GM21825 (cell line): ENCODE measurements around the gene CTSF.
A peak's percentile ranks its signal among the peaks of the same experiment; 100 is the strongest.
"Not testable (repeated sequence)": the region's sequence is repeated elsewhere in the genome, so short reads cannot be mapped to it uniquely, and the experiment has no call there.

ENCODE experiments used
- ATAC-seq: cut with Tn5 transposase; IDR thresholded peaks from one replicate; pipeline ENCODE4 v1.9.1; 2021; ENCODE audit warnings: mild to moderate bottlenecking, moderate library complexity; ENCODE audit not compliant: unreplicated experiment

Gene CTSF

DNA sequence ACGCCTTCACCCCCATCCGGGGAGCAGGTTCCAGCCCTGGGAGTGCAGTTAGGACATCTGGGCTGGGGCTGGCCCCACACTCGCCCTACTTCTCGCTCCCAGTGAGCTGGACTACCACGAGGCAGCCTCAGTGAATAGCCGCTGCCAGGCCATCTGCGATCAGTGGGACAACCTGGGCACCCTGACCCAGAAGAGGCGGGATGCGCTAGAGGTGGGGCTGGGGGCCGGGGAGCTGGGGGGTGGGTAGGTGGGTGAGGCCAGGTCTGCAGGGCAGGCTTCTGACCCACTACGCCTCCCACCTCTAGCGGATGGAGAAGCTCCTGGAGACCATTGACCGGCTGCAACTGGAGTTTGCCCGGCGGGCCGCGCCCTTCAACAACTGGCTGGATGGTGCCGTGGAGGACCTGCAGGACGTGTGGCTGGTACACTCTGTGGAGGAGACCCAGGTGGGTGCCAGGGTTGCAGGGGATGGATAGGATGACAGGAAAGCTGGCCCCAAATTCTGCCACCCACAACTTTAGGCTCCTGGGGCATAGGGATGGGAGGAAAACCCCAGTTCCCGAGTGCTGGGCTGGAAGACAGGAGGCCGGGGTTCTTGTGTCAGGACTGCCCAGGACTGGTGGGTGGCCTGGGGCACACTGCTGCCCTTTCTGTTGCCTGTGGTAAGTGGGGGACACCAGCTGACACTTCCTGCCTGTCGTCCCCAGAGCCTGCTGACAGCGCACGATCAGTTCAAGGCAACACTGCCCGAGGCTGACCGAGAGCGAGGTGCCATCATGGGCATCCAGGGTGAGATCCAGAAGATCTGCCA lies 8.3 kb downstream of the CTSF start:
- no peak for ATAC-seq

DNA sequence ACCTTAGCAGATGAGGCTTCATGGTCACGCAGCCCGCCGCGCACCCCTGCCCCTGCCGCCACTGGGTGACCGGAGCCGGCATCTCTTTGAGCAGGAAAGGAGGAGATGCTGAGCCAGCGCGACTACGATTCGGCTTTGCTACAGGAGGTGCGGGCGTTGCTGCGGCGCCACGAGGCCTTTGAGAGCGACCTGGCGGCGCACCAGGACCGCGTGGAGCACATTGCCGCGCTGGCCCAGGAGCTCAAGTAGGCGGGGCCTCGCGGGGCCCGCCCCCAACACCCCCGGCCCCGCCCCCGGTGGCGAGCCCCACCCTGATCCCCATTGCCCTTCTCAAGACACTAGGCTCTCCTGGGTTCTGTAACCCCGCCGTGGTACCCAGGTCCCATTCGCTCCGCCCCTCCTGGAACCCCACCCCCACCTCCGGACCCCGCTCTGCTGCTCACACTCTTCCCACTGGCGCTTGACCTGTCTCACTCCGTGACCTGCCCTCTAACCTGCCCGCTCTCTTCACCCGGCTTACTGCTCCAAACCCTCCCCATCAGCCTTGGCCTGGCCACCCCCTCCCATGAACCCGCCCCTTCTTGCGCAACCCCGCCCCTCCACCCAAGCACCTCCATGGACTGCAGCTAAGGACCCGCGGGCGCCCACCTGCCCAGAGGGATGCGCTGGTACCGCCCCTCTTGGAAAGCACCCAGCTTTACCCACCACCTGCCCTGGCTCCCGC lies 9.1 kb downstream of the CTSF start:
- ATAC-seq: no peak

DNA sequence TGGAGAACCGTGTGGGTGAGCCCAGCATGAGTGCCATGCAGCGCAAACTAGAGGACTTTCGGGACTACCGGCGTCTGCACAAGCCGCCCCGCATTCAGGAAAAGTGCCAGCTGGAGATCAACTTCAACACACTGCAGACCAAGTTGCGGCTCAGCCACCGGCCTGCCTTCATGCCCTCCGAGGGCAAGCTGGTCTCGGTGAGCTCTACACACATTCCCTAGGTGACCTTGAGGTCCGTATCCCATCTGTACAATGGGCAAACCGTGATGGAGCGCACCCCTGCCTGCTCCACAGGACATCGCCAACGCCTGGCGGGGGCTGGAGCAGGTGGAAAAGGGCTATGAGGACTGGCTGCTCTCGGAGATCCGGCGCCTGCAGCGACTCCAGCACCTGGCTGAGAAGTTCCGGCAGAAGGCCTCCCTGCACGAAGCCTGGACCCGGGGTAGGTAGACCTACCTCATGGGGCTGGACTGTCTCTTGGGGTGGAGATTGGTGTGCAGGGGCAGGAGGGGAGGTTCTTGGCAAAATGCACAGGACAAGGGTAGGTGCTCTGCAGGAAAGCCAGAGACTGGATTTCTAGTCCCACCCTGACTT lies 10.6 kb downstream of the CTSF start:
- ATAC-seq: no peak

DNA sequence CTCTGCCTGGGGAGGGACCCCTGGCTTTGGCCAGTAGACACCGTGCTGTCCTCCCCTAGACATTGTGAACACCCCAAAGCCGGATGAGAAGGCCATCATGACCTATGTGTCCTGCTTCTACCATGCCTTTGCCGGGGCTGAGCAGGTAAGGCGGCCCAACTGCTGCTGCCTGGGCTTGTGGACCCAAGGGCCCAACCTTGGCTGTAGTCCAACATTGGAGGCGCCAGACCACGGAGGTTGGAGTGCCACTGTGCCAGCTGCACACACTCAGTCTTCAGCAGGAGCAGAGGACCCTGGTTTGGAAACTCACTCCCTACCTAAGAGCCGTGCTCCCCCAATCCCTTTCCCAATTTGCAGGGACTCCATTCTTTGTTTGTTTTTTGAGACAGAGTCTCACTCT lies 12.3 kb downstream of the CTSF start:
- ATAC-seq: no peak

DNA sequence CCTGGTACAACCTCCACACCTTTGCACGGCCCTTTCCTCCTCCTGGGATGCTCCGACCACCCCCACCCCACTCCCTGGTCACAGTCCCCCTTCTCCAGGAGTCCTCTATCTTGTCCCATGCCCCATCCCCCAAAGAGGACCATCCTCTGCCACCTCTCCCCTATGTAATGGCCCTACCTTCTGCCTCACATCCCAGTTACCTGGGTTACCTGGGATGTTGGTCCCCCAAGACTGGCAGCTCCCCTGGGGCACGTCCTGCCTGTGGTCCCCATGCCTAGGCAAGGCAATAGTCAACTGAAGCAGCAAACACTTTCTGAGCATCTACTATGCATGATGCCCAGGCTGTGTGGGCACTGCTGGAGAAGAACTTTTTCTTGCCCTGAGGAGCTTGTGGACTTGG lies 13.0 kb downstream of the CTSF start:
- no peak for ATAC-seq

DNA sequence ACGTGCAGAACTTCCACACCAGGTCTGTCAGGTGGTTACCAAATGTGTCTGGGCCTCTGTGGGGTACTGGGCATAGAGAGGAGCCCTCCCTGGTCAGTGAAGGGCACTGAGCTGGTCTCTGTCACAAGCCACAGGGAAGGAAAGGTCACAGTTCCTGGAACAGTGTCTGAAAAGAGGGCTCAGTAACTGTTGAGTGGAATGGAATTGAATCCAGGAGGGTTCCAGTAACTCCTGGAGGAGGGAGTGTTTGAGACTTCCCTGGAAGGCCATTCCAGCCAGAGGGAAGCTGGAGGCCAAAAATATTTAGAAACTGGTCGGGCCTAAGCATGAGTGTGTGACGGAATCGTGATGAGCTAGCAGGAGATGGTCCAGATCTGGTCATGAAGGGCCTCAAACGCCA lies 13.8 kb downstream of the CTSF start:
- ATAC-seq: no peak

DNA sequence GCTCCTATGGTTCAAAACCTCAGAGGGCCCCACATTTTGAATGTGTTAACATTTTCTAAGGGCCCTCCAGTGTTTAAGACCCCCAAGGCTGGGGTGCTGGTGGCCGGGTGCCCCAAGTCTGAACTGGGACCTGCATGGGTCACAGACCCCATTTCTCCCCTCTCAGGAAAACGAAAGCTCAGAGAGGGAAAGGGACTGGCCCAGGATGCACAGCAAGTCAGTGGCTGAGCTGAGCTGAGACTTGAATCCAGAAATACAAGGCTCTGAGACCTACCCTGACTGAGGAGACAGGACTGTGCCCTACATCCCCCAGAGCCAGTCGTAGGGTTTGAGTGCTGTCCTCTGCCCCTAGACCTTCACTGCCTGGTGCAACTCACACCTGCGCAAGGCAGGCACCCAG lies 17.5 kb downstream of the CTSF start:
- ATAC-seq: no peak

DNA sequence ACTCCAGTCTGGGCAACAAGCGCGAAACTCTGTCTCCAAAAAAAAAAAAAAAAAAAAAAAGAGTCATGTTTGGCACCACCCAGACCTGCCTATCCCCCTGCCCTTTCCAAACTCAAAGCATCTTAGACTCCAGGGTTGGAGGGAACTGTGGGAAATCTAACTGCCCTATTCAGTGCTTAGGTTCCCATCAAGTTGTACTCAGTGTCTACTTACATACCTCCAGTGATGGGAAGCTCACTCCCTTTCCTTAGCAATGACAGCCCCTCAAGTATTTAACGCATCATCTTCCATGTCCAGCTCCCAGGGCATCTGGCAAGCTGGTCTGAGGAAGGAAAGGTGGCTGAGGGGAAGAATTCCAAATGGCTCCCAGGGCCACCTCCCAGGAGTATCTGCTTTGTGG lies 18.7 kb downstream of the CTSF start:
- no peak for ATAC-seq

DNA sequence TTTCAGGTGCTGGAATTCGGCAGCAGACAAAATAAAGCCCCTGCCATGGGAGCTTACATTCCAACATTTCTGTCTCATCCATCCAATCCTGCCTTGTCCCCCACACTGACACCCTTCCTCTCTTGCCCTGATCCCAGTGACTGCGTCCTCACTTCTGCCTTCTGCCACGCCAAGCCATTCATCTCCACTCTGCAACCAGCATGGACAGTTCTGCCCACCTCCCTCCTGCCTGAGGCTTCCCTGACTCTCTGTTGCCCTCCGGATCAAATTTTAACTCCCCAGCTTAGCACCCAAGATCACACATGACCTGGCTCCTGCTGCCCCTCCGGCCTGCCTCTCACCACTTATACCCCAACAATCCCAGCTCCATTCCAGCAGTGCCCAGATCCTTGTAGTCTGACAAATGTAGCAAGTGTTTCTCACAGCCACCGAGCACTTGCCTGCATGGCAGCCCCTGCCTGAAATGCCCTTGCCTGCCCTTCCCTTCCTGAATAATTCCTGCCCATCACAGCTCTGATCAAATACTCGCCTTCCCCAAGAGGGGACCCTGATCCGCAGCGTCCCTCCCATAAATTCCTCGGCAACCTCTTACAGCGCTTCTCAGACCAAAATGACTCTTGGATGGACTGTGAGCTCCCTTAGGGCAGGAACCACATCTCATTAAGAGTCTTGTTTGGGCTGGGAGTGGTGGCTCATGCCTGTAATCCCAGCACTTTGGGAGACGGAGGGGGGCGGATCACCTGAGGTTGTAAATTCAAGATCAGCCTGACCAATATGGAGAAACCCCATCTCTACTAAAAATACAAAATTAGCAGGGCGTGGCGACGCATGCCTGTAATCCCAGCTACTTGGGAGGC lies 19.4 kb downstream of the CTSF start:
- no peak for ATAC-seq

DNA sequence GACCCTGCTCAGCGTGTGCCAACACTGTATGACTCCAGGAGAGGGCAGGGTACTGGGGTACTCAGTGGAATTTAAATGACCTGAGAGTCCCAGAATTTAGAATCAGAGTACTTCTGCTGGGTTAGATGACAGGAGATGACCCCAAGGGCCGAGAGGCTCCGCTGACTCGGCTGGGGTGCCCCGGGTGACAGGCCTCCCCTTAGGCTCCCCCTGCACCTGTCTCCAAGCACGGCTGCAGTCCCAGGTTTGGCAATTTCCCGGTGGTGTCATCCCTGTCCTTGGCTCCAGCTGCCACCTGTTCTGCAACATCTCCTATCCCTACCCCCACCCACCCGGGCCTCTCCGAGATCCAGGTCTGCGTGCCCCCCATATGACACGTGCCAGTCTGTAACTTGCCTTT lies 20.4 kb downstream of the CTSF start:
- no peak for ATAC-seq

DNA sequence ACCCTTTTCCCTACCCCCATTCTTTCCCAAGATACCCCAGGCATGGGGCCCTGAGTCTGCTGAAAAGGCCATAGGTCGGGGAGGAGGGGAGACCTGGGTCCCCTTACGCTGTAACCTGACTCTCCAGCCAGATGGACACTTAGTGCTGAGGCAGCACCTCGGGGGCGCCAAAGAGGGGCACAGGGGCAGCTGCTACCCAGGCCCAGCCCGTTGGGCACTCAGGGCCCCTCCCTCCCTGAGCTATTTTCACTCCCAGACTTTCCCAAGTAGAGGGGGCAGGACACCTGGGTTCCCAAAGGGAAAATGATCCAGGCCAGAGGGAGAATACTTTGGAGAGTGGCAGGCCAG lies 20.8 kb downstream of the CTSF start:
- ATAC-seq: no peak

DNA sequence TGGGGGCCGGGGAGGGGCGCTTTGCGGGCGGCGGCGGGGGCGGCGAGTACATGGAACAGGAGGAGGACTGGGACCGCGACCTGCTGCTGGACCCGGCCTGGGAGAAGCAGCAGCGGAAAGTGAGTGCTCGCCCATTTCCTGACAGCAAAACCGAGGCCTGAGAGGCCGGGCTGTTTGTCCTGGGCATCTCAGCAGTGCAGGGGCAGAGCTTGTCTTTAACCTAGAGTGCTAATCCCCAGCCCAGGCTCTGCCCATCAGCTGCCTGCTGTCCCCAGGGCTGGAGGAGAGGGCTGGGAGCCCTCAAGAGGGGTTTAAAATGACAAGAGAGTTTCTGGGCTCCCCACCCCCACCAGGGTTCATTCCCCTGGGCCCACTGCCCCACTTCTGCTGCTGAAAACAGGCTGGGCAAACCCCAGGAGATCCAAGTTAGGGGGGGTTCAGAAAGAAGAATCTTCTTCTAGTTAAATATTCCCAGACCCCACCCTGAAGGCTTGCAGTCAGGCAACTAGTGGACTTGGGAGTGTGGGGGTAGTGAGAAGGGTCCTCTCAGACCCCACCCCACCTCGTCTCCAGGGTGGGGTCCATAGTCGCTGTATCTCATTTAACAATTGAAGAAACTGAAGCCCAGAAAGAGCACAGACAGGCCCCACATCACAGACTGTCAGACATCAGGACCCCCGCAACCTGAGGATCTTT lies 21.3 kb downstream of the CTSF start:
- ATAC-seq: no peak

DNA sequence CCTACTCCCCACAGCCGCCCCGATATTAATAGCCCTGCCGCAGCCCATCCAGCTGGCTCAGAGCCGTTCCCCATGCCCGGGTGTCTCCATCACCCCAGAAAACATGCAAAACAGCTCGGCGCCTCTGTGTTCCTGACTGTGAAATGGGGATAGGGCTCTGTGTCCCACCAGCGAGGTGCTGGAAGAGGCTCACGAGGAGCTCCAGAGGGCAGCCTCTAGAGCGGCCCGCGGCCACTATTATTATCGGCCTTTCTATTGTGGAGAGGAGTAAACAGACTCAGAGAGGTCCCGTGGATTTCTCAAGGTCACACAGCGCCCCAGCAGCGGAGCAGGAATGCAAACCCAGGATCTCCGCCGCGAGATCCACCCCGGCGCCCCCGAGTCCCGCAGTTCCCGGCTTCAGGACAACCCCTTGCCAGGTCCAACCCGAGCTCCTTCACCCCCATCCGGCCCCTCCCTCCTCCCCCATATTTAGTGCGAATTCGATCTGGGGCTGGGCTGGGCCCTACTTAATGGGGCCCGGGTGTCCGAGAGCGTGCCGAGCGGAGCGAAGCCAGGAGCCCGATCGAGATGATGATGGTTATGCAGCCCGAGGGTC lies 21.9 kb downstream of the CTSF start, which contains the start of gene ACTN3:
Gene ACTN3, plus strand, starts transcription at position 536 of the 598 bp plus-strand sequence. Its CDS starts 35 bp downstream, at position 571.
- no peak for ATAC-seq

DNA sequence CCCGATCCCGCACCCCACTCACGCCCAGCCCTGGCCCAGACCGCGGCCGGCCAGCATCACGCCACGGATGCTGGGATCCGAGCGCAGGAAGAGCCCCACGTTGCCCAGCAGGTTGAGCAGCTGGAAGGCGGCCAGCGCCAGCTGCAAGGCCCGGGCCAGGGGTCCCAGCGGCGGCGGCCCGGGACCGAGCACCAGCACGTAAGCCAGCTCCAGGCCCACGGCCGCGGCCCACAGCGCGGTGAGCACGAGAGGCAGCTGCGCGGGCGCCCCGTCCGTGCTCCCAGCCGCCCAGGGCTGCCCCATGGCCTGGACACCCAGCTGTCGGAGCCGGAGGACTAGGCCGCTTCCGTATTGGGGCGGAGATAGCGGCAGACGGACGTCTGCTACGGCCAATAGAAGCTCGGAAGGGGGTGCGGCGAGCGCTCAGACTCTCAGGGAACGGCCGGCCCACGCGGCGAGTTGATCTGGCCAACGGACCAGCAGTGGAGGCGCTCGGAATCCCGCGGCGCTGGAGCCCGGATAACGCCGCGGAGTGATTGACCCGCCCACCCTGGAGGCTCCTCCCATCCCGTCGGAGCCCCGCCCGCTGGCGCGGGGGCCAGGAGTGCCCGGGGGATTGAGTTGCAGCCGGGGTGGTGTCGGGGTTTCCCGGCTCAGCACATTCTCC lies 22.6 kb downstream of the CTSF start, which contains the start of gene ZDHHC24:
Gene ZDHHC24, minus strand, starts transcription at position 348 of the 667 bp plus-strand sequence. Its CDS starts 45 bp downstream, at position 303.
- ATAC-seq: peak; percentile 74

DNA sequence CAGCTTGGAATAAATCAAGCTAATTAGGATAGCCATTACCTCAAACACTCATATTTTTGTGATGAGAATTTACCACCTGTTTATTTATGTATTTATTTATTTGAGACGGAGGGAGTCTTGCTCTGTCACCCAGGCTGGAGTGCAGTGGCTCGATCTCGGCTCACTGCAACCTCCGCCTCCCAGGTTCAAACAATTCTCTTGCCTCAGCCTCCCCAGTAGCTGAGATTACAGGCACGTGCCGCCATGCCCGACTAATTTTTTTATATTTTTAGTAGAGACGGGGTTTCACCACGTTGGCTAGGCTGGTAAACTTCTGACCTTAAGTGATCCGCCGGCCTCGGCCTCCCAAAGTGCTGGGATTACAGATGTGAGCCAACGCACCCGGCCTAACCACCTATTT lies 23.5 kb downstream of the CTSF start:
- ATAC-seq: not testable (repeated sequence)

DNA sequence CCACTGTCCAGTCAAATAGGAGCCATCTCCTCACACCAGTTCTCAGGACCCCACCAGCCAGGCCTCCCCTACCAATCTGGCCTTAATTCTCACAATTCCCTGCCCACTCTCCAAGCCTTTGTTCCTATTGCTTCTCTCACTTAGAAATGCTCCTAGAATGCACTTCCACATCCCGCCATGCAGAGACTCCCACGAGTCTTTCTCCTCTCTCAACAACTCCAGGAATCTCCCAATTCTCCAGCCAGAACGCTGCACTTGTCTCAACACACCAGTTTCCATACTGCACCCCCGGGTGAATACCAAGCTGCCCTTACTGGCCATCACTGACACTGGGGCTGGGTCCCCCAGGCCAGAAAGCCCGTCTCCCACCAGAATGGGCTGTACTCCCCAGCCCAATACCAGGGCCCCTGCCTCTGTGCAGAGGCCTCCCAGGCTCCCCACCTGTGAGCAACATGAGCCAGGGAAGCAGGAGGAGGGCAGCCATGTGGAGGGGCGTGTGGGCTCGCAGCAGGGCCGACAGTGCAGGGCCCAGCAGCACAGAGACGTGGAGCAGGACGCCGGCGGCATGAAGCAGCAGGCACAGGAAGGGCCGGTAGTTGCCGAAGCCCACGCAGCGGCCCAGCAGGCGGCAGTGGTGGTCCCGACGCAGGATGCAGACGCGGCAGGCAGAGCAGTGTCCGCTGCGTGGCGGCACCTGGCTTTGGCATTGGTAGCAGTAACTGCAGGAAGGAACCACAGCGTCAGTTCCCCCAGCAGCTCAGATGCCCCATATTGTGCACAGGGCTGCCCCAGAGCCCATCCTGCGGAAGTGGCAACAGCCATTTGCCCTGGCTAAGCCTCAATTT lies 24.9 kb downstream of the CTSF start:
- ATAC-seq: no peak

DNA sequence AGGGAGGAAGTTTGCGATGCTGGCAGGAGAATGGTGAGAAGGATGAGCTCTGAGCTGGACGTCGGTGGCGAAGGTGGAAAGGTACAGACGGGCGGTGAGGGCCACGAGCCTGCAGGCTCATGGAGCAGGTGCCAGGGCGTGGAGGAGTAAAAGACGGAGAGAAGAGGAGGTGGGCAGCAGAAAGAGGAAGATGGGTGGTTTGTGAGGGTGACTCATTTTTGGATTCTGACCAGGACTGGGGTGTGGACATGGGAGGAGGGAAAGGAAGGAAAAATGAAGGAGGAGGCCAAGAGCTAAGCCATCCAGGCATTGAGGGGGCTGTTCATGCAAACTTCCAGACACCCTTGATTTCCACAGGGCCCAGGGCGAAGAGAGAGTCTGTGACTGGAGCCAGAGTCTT lies 26.0 kb downstream of the CTSF start:
- ATAC-seq: no peak

DNA sequence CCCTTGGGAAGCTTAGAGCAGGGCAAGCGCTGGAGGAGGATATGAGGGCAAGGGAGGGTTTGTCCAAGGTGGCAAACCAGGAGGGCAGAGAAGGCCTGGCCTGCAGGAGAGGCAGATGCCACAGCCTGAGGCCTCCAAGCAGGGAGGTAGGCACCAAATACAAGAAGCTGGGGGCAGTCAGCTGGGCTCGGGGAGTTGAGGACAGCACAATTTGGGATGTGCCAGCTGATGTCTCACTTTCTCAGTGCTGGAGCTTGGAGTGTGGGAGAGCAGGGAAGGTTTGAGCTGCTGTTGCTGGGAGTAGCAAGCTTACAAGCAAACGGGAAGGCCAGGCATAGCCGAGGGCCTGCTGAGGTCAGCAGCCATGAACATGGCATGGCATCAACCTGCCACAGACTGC lies 26.5 kb downstream of the CTSF start:
- ATAC-seq: no peak

DNA sequence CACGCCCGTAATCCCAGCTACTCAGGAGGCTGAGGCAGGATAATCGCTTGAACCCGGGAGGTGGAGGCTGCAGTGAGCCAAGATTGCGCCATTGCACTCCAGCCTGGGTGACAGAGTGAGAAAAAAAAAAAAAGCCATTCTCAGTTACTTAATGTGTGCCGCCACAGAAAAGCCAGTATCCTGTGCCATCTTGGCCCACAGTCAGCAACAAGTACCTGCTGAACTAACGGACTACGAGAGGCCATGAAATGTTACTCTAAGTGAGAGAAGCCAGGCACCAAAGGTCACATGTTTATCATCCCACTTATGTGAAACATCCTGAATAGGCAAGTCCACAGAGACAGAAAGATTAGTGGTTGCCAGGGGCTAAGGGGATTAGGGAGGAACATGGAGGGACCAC lies 27.8 kb downstream of the CTSF start:
- ATAC-seq: not testable (repeated sequence)
